Hepatocyte (in vitro differentiated cells): ENCODE data around the gene C1orf87. TPM values are rescaled to one million over a fixed set of nuclear protein-coding genes. Genes with fewer than 3 reads are reported as not detected.

Source experiments
- DNase-seq: peaks from one replicate; pipeline ENCODE4 v3.0.0-alpha.2; 2016; ENCODE audit warnings: low spot score
- H2AFZ ChIP-seq: fragments of 200-600 bp; sonication (generic); 2 replicates; pipeline ENCODE4 v1.6.0; 2016; ENCODE audit warnings: antibody characterized with exemption, mild to moderate bottlenecking
- H3K27ac ChIP-seq: fragments of 200-600 bp; sonication (generic); 2 replicates; pipeline ENCODE4 v1.5.1; 2016; ENCODE audit warnings: mild to moderate bottlenecking
- H3K27me3 ChIP-seq: fragments of 200-600 bp; sonication (generic); 2 replicates; pipeline ENCODE4 v1.6.1; 2016
- H3K36me3 ChIP-seq: fragments of 200-600 bp; sonication (generic); replicated peaks from 2 replicates; pipeline ENCODE4 v1.5.1; 2016; ENCODE audit warnings: low read depth; ENCODE audit not compliant: insufficient read depth
- H3K4me1 ChIP-seq: fragments of 200-600 bp; sonication (generic); 2 replicates; pipeline ENCODE4 v1.5.1; 2016; ENCODE audit warnings: mild to moderate bottlenecking, moderate library complexity; ENCODE audit not compliant: insufficient read depth
- H3K4me2 ChIP-seq: fragments of 200-600 bp; sonication (generic); 2 replicates; pipeline ENCODE4 v1.6.0; 2016
- H3K4me3 ChIP-seq: fragments of 200-600 bp; sonication (generic); 2 replicates; pipeline ENCODE4 v1.5.1; 2016; ENCODE audit warnings: mild to moderate bottlenecking
- H3K79me2 ChIP-seq: fragments of 200-600 bp; sonication (generic); 2 replicates; pipeline ENCODE4 v1.6.0; 2017; ENCODE audit warnings: mild to moderate bottlenecking
- H3K9me2 ChIP-seq: fragments of 200-600 bp; sonication (generic); replicated peaks from 2 replicates; pipeline ENCODE4 v1.6.0; 2017; ENCODE audit warnings: mild to moderate bottlenecking; ENCODE audit not compliant: insufficient read depth
- H3K9me3 ChIP-seq: fragments of 200-600 bp; sonication (generic); 2 replicates; pipeline ENCODE4 v1.5.1; 2016; ENCODE audit warnings: low read depth, mild to moderate bottlenecking
- H4K20me1 ChIP-seq: fragments of 200-600 bp; sonication (generic); 2 replicates; pipeline ENCODE4 v1.6.0; 2016; ENCODE audit warnings: mild to moderate bottlenecking; ENCODE audit not compliant: insufficient read depth, poor library complexity, severe bottlenecking
- EZH2 ChIP-seq: fragments of 200-600 bp; sonication (generic); IDR thresholded peaks from 2 replicates; pipeline ENCODE4 v1.6.1; 2016; ENCODE audit warnings: antibody characterized with exemption, mild to moderate bottlenecking, borderline replicate concordance
- EZH2phosphoT487 ChIP-seq: fragments of 200-600 bp; sonication (generic); IDR thresholded peaks from one replicate; pipeline ENCODE4 v1.6.1; 2018; ENCODE audit warnings: antibody characterized with exemption, mild to moderate bottlenecking, low read depth, moderate library complexity; ENCODE audit not compliant: unreplicated experiment, severe bottlenecking
- WGBS: methylation state at CpG from one replicate; pipeline ENCODE4 v1.1.6; 2016; ENCODE audit warnings: low lambda C conversion rate; ENCODE audit errors: missing lambda C conversion rate; 5-methylcytosine and 5-hydroxymethylcytosine counted together
- polyA plus RNA-seq: library from polyadenylated mRNA; unstranded; fragments of >200 nt; fragmentation: Nextera tagmentation; extraction: Ambion mirVana; gene quantifications from 2 replicates; pipeline ENCODE4 v1.2.1, GENCODE V29; 2016
- total RNA-seq: library from RNA; depleted of rRNA; stranded (reverse); fragments of >200 nt; gene quantifications from 2 replicates; pipeline ENCODE4 v1.2.3, GENCODE V29; 2014
- TF ChIP-seq, protein P1 (sequence below): fragments of 200-600 bp; sonication (generic); IDR thresholded peaks from 2 replicates; pipeline ENCODE4 v1.5.1; 2016; ENCODE audit warnings: antibody characterized with exemption, mild to moderate bottlenecking; ENCODE audit not compliant: poor library complexity

C1orf87 gene
- total and polyA plus RNA-seq, 2 experiments from 2014 or later, result not detected

DNA sequence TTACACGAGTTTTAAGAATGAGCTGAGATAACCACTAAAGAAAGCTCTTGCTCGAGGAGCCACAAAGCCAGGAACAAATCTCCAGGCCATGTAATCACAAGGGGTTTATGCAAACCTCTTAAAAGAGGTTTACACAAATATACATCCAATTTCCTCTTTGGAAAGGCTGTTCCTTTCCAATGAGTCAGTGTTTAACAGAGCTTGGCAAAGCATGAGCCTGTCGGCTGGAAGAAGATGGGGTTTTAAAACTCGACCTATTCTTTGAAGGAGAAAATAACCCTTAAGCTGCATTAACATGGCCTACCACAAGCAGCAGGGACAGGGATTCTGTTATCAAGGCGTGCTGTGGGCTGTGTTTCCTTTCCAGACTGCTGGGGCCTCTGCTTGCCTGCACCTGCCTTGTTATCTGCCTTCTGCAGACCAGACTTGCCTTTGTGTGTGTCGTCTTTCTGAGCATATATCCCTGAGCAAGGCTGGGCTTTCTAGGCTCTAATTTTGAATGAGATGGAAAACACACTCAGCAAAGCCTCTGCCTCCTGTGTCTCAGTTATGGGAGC is 106.4 kb downstream of the C1orf87 start:
- 15% methylated on average over 6 of the region's 6 CpGs for WGBS
- Histone ChIP-seq H3K27ac (peak overlapping the region; percentile 14), H3K79me2 (no peaks in the 10 kb centered on the region), H3K4me3 (no peak overlapping the region), H3K9me2 (no peaks in the 10 kb centered on the region), H3K4me2 (peak overlapping the region; percentile 23), H4K20me1 (no peaks in the 10 kb centered on the region), H2AFZ (no peak overlapping the region), H3K36me3 (no peaks in the 10 kb centered on the region), H3K27me3 (no peaks in the 10 kb centered on the region), H3K9me3 (no peaks in the 10 kb centered on the region), H3K4me1 (peaks cover 19% of the 10 kb centered on the region)
- peak; percentile 80 for TF ChIP-seq EZH2phosphoT487
- TF ChIP-seq, protein P1, sequence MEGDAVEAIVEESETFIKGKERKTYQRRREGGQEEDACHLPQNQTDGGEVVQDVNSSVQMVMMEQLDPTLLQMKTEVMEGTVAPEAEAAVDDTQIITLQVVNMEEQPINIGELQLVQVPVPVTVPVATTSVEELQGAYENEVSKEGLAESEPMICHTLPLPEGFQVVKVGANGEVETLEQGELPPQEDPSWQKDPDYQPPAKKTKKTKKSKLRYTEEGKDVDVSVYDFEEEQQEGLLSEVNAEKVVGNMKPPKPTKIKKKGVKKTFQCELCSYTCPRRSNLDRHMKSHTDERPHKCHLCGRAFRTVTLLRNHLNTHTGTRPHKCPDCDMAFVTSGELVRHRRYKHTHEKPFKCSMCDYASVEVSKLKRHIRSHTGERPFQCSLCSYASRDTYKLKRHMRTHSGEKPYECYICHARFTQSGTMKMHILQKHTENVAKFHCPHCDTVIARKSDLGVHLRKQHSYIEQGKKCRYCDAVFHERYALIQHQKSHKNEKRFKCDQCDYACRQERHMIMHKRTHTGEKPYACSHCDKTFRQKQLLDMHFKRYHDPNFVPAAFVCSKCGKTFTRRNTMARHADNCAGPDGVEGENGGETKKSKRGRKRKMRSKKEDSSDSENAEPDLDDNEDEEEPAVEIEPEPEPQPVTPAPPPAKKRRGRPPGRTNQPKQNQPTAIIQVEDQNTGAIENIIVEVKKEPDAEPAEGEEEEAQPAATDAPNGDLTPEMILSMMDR, result no peak
- DNase-seq, result peak; percentile 52

DNA sequence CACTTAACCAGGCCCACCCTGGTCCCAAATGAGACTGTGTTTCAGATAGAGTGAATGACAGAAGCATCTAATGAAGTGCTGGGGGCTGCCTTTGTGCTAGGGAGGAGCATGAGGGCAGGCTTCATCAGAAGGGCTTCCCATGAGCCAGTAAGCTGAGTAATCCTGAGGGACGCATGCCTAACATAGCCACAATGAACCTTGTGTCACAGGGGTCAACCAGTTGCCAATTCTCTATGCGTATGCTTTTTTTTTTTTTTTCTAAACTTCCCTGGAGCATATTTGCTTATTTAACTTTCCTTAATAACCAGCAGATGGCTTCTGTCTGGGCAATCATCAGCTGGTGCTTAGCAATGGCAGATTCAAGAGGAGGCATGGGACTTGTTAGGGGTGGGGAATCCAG is 121.5 kb downstream of the C1orf87 start:
- Histone ChIP-seq H3K9me3 (no peaks in the 10 kb centered on the region), H4K20me1 (no peaks in the 10 kb centered on the region)
- WGBS, result 77% methylated on average over 2 of the region's 2 CpGs

DNA sequence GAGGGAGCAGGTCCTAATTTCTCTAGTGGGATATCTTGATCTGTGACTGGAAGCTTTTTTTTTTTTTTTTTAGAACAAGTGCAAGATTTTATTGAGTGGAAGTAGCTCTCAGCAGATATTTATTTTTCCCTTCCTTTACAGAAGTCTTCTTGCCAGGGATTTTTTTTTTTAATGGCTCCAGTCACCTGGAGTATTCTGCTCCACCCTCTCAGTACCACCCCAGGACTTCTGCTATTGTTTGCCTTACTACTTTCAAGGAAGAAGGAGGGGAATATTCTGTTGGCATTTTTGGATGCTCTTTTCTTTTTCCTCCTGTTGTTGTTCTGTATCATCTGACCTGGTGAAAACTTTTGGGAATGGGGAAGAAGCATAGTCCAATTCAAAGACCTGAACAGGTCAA is 123.9 kb downstream of the C1orf87 start:
- H3K4me1 ChIP-seq, result no peaks in the 10 kb centered on the region
- no peaks in the 10 kb centered on the region for H4K20me1 ChIP-seq
- H3K36me3 ChIP-seq, result no peaks in the 10 kb centered on the region
- H3K4me3 ChIP-seq, result no peak overlapping the region
- H3K9me3 ChIP-seq, result no peaks in the 10 kb centered on the region
- H3K79me2 ChIP-seq, result no peaks in the 10 kb centered on the region
- DNase-seq, result no peak
- no peaks in the 10 kb centered on the region for H3K9me2 ChIP-seq
- H3K27ac ChIP-seq, result no peak overlapping the region
- no peak overlapping the region for H3K4me2 ChIP-seq
- H2AFZ ChIP-seq, result no peak overlapping the region
- TF ChIP-seq EZH2 (no peak), EZH2phosphoT487 (no peak)
- TF ChIP-seq, protein P1, result no peak
- no peaks in the 10 kb centered on the region for H3K27me3 ChIP-seq

More for the DNA sequence above, 121.5 kb downstream of the C1orf87 start:
- Histone ChIP-seq H3K27ac (no peak overlapping the region), H3K4me2 (no peak overlapping the region), H3K4me3 (no peak overlapping the region), H3K36me3 (no peaks in the 10 kb centered on the region), H3K79me2 (no peaks in the 10 kb centered on the region), H3K9me2 (no peaks in the 10 kb centered on the region), H3K4me1 (no peaks in the 10 kb centered on the region), H3K27me3 (no peaks in the 10 kb centered on the region), H2AFZ (no peak overlapping the region)
- DNase-seq, result no peak
- TF ChIP-seq EZH2phosphoT487 (no peak), EZH2 (no peak)
- TF ChIP-seq, protein P1, result no peak

DNA sequence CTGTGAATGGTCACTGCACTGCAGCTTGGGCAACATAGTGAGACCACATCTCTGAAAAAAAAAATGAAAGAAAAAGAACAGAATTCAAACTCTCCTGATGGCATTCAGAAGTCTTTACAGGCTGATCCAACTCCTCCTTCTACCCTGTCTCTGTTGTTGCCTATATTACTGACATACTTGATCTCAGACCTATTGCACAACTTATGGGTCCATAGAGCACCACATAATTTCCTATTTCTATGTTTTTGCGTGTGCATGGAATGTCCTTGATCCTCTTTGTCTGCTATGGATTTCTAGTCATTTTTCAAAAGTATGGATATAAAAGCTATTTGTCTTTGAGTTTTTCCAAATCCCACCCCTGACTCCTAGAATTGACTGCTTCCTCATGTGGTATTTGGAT is 124.6 kb downstream of the C1orf87 start:
- Histone ChIP-seq H3K27me3 (no peaks in the 10 kb centered on the region), H3K4me1 (no peaks in the 10 kb centered on the region), H4K20me1 (no peaks in the 10 kb centered on the region), H3K9me2 (no peaks in the 10 kb centered on the region), H3K27ac (no peak overlapping the region), H3K79me2 (no peaks in the 10 kb centered on the region), H3K36me3 (no peaks in the 10 kb centered on the region), H2AFZ (no peak overlapping the region), H3K9me3 (no peaks in the 10 kb centered on the region), H3K4me2 (no peak overlapping the region), H3K4me3 (no peak overlapping the region)
- no peak for DNase-seq
- TF ChIP-seq EZH2, result no peak
- TF ChIP-seq, protein P1, result no peak
- TF ChIP-seq EZH2phosphoT487, result no peak
- WGBS, result 85% methylated on average over 1 of the region's 1 CpG
